ENCODE measurements around the gene DIAPH2.

Gene DIAPH2

DNA sequence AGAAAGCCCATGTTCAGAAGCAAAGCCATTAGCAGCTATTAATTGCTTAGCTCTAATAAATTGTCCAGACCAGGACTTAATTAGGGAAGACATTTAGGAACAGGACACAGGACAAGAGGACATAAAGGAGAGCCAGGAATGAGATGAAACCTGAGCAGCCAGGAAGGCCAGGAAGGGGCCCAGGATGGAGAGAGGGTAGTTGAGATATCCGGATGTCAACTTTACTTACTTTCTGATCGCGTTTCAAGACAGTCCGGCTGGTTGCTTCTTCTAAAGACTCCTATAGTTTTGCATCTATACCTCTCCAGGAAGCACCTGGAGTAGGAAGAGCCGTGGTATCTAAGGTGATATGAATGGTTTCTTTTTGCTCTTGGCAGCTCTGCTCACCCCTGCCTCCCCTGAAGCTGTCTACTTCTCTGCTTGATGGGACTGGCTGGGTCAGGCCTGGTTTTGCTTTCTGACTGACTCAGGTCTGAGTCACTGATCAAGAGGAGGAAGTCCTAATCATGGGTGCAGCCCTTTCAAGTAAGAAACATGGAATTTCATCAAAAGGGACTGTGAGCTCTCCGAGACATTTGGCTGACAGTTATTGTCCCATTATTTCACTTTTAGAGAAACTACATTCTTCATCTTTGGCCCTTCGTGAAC, 932.4 kb downstream of the DIAPH2 start:
- peak; percentile 56 to 81 for DNase-seq

DNA sequence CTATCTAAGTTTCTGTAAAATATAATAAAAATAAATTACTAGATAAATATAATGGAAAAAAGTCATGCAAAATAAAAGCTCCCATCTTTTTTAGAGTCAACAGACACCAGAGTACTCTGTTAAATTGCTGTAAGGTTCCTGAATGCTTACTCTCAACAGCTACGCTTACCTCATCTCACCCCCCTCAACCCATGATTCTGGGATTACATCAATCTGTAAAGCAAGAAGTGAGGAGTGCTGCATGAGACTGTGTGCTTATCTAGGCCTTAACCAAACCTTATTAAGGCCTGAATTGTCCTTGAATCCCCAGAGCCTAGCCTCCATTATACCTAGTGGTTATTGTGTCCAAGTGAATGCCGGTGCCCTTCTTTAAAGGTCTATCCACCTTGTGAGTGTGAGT, 934.9 kb downstream of the DIAPH2 start:
- DNase-seq, result peak; percentile 16 to 70

DNA sequence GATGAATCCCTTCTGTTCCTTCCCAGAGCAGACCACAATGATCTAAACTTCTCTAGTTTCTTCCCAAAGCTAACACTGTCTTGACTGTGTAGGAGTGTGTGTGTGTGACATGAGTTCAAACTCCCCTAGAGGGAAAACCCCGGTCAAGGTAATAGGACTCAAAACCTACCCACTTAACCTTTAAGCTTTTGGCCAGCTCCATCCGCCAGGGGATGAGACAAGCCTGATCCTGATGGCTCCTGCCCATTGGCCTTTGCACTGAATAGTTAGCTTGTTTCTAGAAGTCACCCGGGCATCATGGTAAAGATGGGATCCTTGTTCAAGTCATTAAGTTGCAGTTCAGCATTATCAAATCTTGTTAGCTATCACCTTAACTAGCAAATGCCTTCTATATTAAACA, 937.5 kb downstream of the DIAPH2 start:
- DNase-seq, result peak in 1 of 2 donors; percentile 7

DNA sequence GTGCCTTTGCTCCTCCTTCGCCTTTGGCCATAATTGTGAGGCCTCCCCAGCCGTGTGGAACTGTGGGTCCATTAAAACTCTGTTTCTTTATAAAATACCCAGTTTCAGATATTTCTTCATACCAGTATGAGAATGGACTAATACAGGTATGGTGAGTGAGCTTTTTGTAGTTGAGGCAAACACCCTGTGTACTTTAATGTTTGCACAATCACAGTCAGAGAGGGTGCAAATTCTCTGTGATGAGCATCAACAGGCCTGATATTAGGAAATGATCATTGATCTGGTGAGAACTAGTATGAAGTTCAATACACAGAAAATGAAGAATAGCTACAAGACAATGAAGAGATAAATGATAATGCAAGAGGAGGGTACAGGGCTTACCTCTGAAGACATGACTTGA, 943.7 kb downstream of the DIAPH2 start:
- DNase-seq, result no peak

DNA sequence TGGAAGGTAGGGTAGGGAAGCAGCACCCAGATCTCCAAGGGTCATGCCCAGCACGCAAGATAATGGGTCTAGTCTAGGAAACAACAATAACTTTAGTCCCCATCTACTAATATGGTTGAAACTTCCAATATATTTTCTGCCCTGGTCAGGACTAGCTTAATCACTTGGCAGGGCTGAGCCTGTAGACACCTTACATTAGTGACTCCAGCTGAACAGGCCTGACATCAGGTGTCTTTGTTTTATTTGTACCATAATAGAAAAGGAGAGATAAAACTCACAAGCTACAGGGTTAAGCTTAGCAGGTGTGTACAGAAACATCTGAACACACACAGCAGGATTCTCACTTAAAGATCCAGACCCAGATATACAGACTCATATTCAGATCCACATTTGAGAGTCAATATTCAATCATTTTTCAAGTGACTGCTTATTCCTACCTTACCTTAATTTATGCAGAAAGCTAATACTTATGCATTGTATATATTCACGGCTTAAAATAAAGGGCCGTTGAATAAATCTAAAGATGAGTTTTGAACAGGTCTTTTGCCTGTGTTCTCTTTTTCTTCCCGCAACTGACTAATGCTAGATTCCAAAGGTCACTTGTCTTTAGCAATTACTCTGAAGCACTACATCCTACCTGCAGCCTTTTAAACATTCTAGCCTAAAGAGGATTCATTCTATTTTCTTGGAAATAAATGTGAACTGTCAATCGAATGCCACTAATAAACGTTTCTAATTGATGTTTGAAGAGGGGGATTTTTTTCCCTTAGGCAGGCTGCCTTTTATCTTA, 944.4 kb downstream of the DIAPH2 start:
- no peak for DNase-seq

DNA sequence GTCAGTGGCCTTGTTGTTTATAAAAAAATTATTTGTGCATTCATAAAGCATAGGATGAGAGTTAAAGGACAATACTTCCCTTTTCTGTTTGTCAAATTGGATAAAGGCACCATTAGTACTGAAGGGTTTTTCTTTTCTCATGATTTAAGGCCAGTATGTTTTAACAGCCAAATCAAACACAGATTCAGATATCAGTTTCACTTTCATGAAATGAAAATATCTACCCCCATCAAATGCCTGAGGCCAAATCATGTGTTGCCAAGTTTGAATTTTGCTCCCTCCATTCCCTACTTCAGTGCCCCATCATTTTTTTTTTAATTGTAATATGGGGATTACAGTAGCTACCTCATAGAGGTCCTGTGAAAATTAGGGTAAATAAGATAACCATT, 944.9 kb downstream of the DIAPH2 start:
- DNase-seq, result no peak

DNA sequence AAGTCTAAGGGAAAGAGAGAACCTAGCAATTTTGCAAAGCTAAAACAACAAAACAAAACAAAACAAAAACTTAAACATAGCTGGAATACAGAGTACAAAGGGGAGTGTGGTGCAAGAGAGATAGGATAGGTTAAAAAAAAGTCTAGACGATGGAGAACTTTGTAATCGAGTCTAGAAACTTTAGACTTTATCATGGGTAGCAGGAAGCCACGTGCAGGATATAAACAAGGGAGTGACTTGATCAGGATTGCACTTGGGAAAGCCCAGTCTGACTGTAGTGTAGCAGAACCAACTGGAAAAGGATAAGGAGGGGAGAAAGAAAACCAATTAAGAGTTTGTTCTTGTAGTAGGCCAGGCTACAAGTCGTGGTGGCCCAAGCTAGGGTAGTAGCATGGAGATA, 949.2 kb downstream of the DIAPH2 start:
- no peak for DNase-seq

DNA sequence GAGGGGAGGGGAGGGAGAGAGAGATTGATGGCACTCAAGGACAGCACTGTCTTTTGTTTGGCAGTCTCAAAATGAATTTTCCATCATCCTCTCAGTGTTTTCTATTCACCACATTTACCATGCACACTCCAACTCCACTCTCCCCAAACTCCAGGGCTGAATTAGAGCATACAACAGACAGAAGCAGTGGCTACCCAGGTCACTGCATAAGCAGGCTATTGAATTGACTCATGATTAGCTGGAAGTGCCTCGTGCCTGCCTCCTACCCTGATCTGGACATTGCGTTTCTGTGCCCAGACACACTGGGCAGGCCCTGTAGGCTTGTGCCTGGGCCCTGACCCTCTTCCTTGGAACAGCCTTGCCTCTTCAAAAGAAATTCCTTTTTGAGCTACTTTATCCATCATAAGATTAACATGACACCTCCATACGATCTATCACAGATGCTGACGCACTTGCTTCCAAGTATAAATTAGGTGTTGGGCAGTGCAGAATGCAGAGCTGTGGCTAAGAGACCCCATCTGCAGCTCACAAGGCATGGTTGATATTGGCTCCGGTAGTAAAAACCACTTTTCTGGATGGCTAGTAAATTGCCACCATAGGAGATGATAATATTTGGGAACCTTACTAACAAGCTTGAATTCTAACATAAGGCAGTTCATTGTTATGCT, 952.0 kb downstream of the DIAPH2 start:
- DNase-seq, result no peak

DNA sequence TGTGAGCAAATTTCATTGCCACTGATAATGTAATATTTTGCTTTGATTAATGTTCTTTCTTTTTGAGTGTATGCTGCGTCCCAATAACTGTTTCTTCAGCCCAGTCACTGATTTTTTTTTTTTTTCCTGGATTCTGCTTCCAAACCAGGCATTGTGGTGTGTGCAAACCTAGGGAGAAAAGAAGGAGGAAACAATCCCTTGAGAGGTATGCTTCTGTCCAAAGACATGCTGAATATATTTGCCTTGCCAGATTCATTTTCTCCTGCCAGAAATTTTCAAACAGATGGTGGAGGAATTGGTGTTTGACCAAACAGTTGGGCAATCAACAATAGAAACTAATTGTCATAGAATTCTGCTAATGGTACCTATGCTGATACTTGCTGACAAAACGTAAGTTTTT, 952.6 kb downstream of the DIAPH2 start:
- DNase-seq, result no peak

DNA sequence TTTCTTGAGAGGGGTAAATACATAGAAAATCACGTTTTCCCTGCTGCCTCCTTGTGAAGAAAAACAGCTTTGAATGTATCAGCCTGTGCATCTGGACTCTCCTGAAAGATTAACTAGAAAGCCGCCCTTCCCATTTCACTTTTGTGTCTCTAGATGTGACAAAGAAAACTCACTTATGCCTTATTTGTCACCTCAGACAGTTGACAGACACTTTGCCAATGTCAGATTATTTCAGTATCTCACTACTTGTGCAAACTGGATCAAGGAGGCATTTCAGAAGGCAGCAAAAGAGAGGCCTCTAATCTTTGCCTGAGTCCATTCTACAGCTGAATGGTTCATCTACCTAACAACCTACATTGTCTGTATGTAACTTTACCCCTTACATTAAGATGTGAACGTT, 954.0 kb downstream of the DIAPH2 start:
- no peak for DNase-seq

DNA sequence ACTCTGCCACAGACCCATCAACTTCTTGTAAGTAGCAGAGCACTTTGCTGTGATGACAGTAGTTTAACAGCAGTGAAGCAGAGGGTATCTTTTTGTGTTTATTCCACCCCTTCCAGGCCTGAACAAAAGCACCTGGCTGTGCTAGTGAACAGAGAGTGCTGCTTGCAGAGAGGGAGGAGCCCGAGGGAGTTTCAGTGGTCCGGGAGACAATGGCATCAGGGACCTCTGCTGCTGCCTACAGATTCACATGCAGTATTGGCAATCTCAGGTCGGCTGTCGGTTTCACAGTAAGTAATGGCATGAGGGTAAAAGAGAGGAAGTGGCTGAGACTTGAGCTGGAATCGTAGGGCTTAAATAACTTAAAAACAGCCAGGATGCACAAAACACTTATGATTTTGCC, 954.9 kb downstream of the DIAPH2 start:
- DNase-seq, result no peak
